HCT116 (cell line): Measurements from ENCODE around the gene ZNF264. TPM values are rescaled to one million over a fixed set of nuclear protein-coding genes. Genes with fewer than 3 reads are reported as not detected.

Experiments used
- ATAC-seq: fragments of 200-7000 bp; cut with Tn5 transposase; 2 replicates; pipeline ENCODE4 v1.9.1; 2020; ENCODE audit warnings: mild to moderate bottlenecking, moderate library complexity
- BruUV-seq: library from RNA; stranded (reverse); fragments of 400-500 nt; replicated peaks from 2 replicates; lab custom pipeline; 2021; lab: Mats Ljungman, UMichigan
- CTCF ChIA-PET: fragments of 300-600 bp; sonication (Branson Sonifier 250); formaldehyde crosslinking; loops from one replicate; lab custom pipeline; 2021; ENCODE audit warnings: antibody characterized with exemption; lab: Charles Lee
- POLR2A ChIA-PET: fragments of 300-600, 350-600 bp; sonication (Branson Sonifier 250); formaldehyde crosslinking; loops from one replicate; lab custom pipeline; 2021; ENCODE audit warnings: antibody characterized with exemption; lab: Charles Lee
- RAD21 ChIA-PET, 2 experiments: fragments of 300-600 bp; sonication (Branson Sonifier 250); formaldehyde crosslinking; loops; one replicate each; lab custom pipeline; 2023; ENCODE audit warnings: low total read pairs in 2 of 2; ENCODE audit not compliant: uncharacterized antibody in 2 of 2, unreplicated experiment in 2 of 2, low non-redundant PET in 1 of 2; lab: Charles Lee
- DNase-seq: peaks from one replicate; pipeline ENCODE4 v3.0.0-alpha.2; 2010; ENCODE audit warnings: low read depth, low spot score
- H2AFZ ChIP-seq: fragments of 200-600 bp; shearing (Covaris generic), sonication (generic); 2 replicates; pipeline ENCODE4 v1.6.1; 2017; ENCODE audit warnings: low read depth, mixed run types, mixed read lengths, antibody characterized with exemption, low read length; ENCODE audit not compliant: poor library complexity, severe bottlenecking
- H3K27ac ChIP-seq: 2 replicates; pipeline ENCODE4 v1.5.1; 2012; ENCODE audit warnings: low read depth, low read length
- H3K27me3 ChIP-seq: fragments of 200-600 bp; sonication (generic); 2 replicates; pipeline ENCODE4 v1.6.1; 2016; ENCODE audit warnings: mixed run types, low read length, mixed read lengths; ENCODE audit not compliant: insufficient read depth
- H3K36me3 ChIP-seq, 2 experiments: fragments of 200-500 bp in 1 of 2; fragments of 200-600 bp in 1 of 2; sonication (Bioruptor generic) in 1 of 2; sonication (generic) in 1 of 2; 2 replicates each; pipeline versions ENCODE4 v1.5.1 to v1.6.1; 2014 to 2016; ENCODE audit warnings: low read length in 2 of 2, inconsistent platforms in 1 of 2, mixed read lengths in 1 of 2, mixed run types in 1 of 2; ENCODE audit not compliant: insufficient read depth in 2 of 2, control insufficient read depth in 1 of 2
- H3K4me1 ChIP-seq, 2 experiments: fragments of 200-600 bp in 1 of 2; sonication (generic) in 1 of 2; 2 replicates each; pipeline versions ENCODE4 v1.5.1 to v1.6.1; 2012 to 2017; ENCODE audit warnings: low read length in 2 of 2, inconsistent platforms in 1 of 2, mild to moderate bottlenecking in 1 of 2, mixed read lengths in 1 of 2, mixed run types in 1 of 2, moderate library complexity in 1 of 2; ENCODE audit not compliant: insufficient read depth in 2 of 2, control insufficient read depth in 1 of 2
- H3K4me2 ChIP-seq: fragments of 200-600 bp; sonication (generic); 2 replicates; pipeline ENCODE4 v1.6.1; 2017; ENCODE audit warnings: mixed run types, low read length, mixed read lengths
- H3K4me3 ChIP-seq, 2 experiments: fragments of 200-600 bp in 1 of 2; sonication (generic) in 1 of 2; replicated peaks in 1 of 2; 2 replicates each; pipeline ENCODE4 v1.5.1; 2011 to 2016; ENCODE audit warnings: low read length in 2 of 2, control low read depth in 1 of 2, low read depth in 1 of 2, mild to moderate bottlenecking in 1 of 2, mixed read lengths in 1 of 2, mixed run types in 1 of 2
- H3K79me2 ChIP-seq: fragments of 200-600 bp; sonication (generic); 2 replicates; pipeline ENCODE4 v1.6.1; 2017; ENCODE audit warnings: mild to moderate bottlenecking, mixed run types, low read length, moderate library complexity, mixed read lengths; ENCODE audit not compliant: insufficient read depth
- H3K9ac ChIP-seq: fragments of 200-600 bp; sonication (generic); 2 replicates; pipeline ENCODE4 v1.6.1; 2016; ENCODE audit warnings: low read length, mixed read lengths
- H3K9me2 ChIP-seq: fragments of 200-600 bp; sonication (generic), shearing (Covaris generic); 2 replicates; pipeline ENCODE4 v1.6.1; 2017; ENCODE audit warnings: mixed run types, mild to moderate bottlenecking, moderate library complexity; ENCODE audit not compliant: insufficient read depth
- H3K9me3 ChIP-seq, 2 experiments: fragments of 200-500 bp in 1 of 2; fragments of 200-600 bp in 1 of 2; sonication (Bioruptor generic) in 1 of 2; sonication (generic) in 1 of 2; 2 replicates each; pipeline ENCODE4 v1.6.1; 2014 to 2017; ENCODE audit warnings: low read length in 2 of 2, mixed read lengths in 2 of 2, inconsistent platforms in 1 of 2, low read depth in 1 of 2, mild to moderate bottlenecking in 1 of 2, mixed run types in 1 of 2, moderate library complexity in 1 of 2; ENCODE audit not compliant: control insufficient read depth in 1 of 2, insufficient read depth in 1 of 2
- H4K20me1 ChIP-seq: fragments of 200-600 bp; sonication (generic), shearing (Covaris generic); 2 replicates; pipeline ENCODE4 v1.6.1; 2017; ENCODE audit warnings: mixed run types, mild to moderate bottlenecking, moderate library complexity; ENCODE audit not compliant: insufficient read depth
- ATF3 ChIP-seq: IDR thresholded peaks from 2 replicates; pipeline ENCODE4 v1.6.1; 2012
- CEBPB ChIP-seq: IDR thresholded peaks from 2 replicates; pipeline ENCODE4 v1.6.1; 2012; ENCODE audit warnings: low read depth
- ELF1 ChIP-seq: IDR thresholded peaks from 2 replicates; pipeline ENCODE4 v1.6.1; 2012; ENCODE audit warnings: low read depth, borderline replicate concordance
- EZH2phosphoT487 ChIP-seq: fragments of 200-600 bp; IDR thresholded peaks from 2 replicates; pipeline ENCODE4 v1.6.1; 2018; ENCODE audit warnings: antibody characterized with exemption, borderline replicate concordance
- FOSL1 ChIP-seq: IDR thresholded peaks from 2 replicates; pipeline ENCODE4 v1.6.1; 2012; ENCODE audit warnings: low read depth
- JUND ChIP-seq: IDR thresholded peaks from 2 replicates; pipeline ENCODE4 v1.6.1; 2012
- MAX ChIP-seq: IDR thresholded peaks from 2 replicates; pipeline ENCODE4 v1.6.1; 2012
- POLR2A ChIP-seq: IDR thresholded peaks from 2 replicates; pipeline ENCODE4 v1.7.0; 2011; ENCODE audit warnings: borderline replicate concordance; ENCODE audit not compliant: insufficient read depth, insufficient read length; ENCODE audit errors: extremely low read depth
- POLR2AphosphoS5 ChIP-seq: IDR thresholded peaks from 2 replicates; pipeline ENCODE4 v1.6.1; 2011; ENCODE audit warnings: mild to moderate bottlenecking, low read depth, low read length, moderate library complexity
- REST ChIP-seq: IDR thresholded peaks from 2 replicates; pipeline ENCODE4 v1.6.1; 2012; ENCODE audit warnings: low read depth
- YY1 ChIP-seq: IDR thresholded peaks from 2 replicates; pipeline ENCODE4 v1.6.1; 2011; ENCODE audit warnings: low read length, low read depth, moderate library complexity, mild to moderate bottlenecking; ENCODE audit not compliant: insufficient replicate concordance; ENCODE audit errors: extremely low read depth
- ZBTB33 ChIP-seq: IDR thresholded peaks from 2 replicates; pipeline ENCODE4 v1.6.1; 2011; ENCODE audit warnings: mild to moderate bottlenecking, low read length, moderate library complexity; ENCODE audit not compliant: insufficient replicate concordance; ENCODE audit errors: extremely low read depth
- intact Hi-C: fragments of 100-400 bp; cut with micrococcal nuclease; formaldehyde crosslinking; loops from 2 replicates; pipeline ENCODE4 v1.10.0; 2022
- total RNA-seq: library from RNA; stranded (reverse); gene quantifications from one replicate; pipeline ENCODE4 v1.2.1, GENCODE V29; 2021; ENCODE audit not compliant: unreplicated experiment

ZNF264 gene
- total RNA-seq, 1 experiment from 2014 or later = 30.3 TPM

- DNase-seq (no peak), ATAC-seq (no peak)
- intact Hi-C loops = no loop called here
- H3K9me3 ChIP-seq = peaks cover 0 to 8% of the 10 kb centered on the region in 2 experiments; a peak in 1 of 4 replicates
- POLR2A ChIA-PET = no interaction called here
- H3K27ac ChIP-seq = peak overlapping the region; percentile 81
- H4K20me1 ChIP-seq = no peaks in the 10 kb centered on the region
- CTCF ChIA-PET = no interaction called here
- no peak overlapping the region for H2AFZ ChIP-seq
- peak overlapping the region; percentile 85 for H3K4me2 ChIP-seq
- no TSS peak for BruUV-seq
- TF ChIP-seq POLR2A (no peak), MAX (no peak), POLR2AphosphoS5 (no peak), YY1 (no peak), CEBPB (no peak), FOSL1 (no peak), ZBTB33 (no peak), JUND (no peak), REST (no peak), ATF3 (no peak), EZH2phosphoT487 (no peak), ELF1 (no peak)
- H3K79me2 ChIP-seq = peaks cover 31% of the 10 kb centered on the region
- no peaks in the 10 kb centered on the region for H3K9me2 ChIP-seq
- no peaks in the 10 kb centered on the region for H3K27me3 ChIP-seq
- H3K4me3 ChIP-seq = peak overlapping the region; percentile 77 to 97
- peaks cover 25 to 30% of the 10 kb centered on the region in 2 experiments for H3K36me3 ChIP-seq
- RAD21 ChIA-PET = no interaction called here
- H3K9ac ChIP-seq = peak overlapping the region; percentile 79
- H3K4me1 ChIP-seq = peaks cover 4 to 18% of the 10 kb centered on the region in 2 experiments; a peak in 2 of 4 replicates
Measured at GRCh38 chr19:57192077-57192420, 749 bp downstream of the ZNF264 start.
